Activated CD4-positive, alpha-beta T cell treated with anti-CD3 and anti-CD28 coated beads, Interleukin-2, Interleukin-4, amounts not matched to agents 100 ng/mL and 50 ng/mL, durations not matched to agents 16 hours and 8 hours (primary cell): ENCODE measurements around the gene PARP9.
"Not testable (repeated sequence)": the region's sequence is repeated elsewhere in the genome, so short reads cannot be mapped to it uniquely, and the experiment has no call there.

Experiments used
- DNase-seq: peaks from one replicate; pipeline ENCODE4 v3.0.0-alpha.2; 2020; ENCODE audit warnings: low spot score

The PARP9 gene

GRCh38 chr3:122576174-122576940 is 12.3 kb upstream of the PARP9 start:
- DNase-seq = peak; percentile 41

- peak; percentile 47 for DNase-seq
Observed at GRCh38 chr3:122572940-122573412, 8.9 kb upstream of the PARP9 start.

- no peak for DNase-seq
Observed at GRCh38 chr3:122568755-122569154, 4.7 kb upstream of the PARP9 start.

- DNase-seq = not testable (repeated sequence)
Observed at GRCh38 chr3:122568131-122568530, 4.0 kb upstream of the PARP9 start.

- no peak for DNase-seq
Observed at GRCh38 chr3:122563717-122564025, 429 bp downstream of the PARP9 start.

GRCh38 chr3:122562923-122563716 is 980 bp downstream of the PARP9 start:
- DNase-seq = no peak

- peak; percentile 72 for DNase-seq
Observed at GRCh38 chr3:122560680-122561079, 3.4 kb downstream of the PARP9 start.

GRCh38 chr3:122559906-122560305 is 4.2 kb downstream of the PARP9 start:
- no peak for DNase-seq

GRCh38 chr3:122558605-122559004 is 5.5 kb downstream of the PARP9 start:
- no peak for DNase-seq

GRCh38 chr3:122557356-122557755 is 6.7 kb downstream of the PARP9 start:
- no peak for DNase-seq

- no peak for DNase-seq
Observed at GRCh38 chr3:122555275-122556071, 8.6 kb downstream of the PARP9 start.

GRCh38 chr3:122553171-122553570 is 10.9 kb downstream of the PARP9 start:
- no peak for DNase-seq

- no peak for DNase-seq
Observed at GRCh38 chr3:122548619-122549018, 15.5 kb downstream of the PARP9 start.

- DNase-seq = no peak
Observed at GRCh38 chr3:122548076-122548475, 16.0 kb downstream of the PARP9 start.

GRCh38 chr3:122546151-122546550 is 17.9 kb downstream of the PARP9 start:
- DNase-seq = no peak

GRCh38 chr3:122538956-122539490 is 25.1 kb downstream of the PARP9 start:
- no peak for DNase-seq

GRCh38 chr3:122536632-122537001 is 27.5 kb downstream of the PARP9 start:
- DNase-seq = no peak

- no peak for DNase-seq
Observed at GRCh38 chr3:122535964-122536631, 28.0 kb downstream of the PARP9 start.

- peak; percentile 95 for DNase-seq
Observed at GRCh38 chr3:122533931-122534334, 30.2 kb downstream of the PARP9 start.

GRCh38 chr3:122533480-122533879 is 30.6 kb downstream of the PARP9 start:
- no peak for DNase-seq

- no peak for DNase-seq
Observed at GRCh38 chr3:122530164-122530563, 33.9 kb downstream of the PARP9 start.

- no peak for DNase-seq
Observed at GRCh38 chr3:122523317-122523716, 40.8 kb downstream of the PARP9 start.
